Mesenteric fat pad (tissue), 1 donor: ENCODE measurements around the gene SSUH2. TPM values are rescaled to one million over a fixed set of nuclear protein-coding genes. Genes with fewer than 3 reads are reported as not detected.

Experiments
- DNase-seq: peaks from one replicate; pipeline ENCODE4 v3.0.0-alpha.2; 2020; ENCODE audit warnings: low spot score
- total RNA-seq: library from RNA; stranded (reverse); fragmentation: NEBNext Ultra II Directional; extraction: Animal tissue kit (Norgen Biotek cat#: 25700); gene quantifications from one replicate; pipeline ENCODE4 v1.2.1, GENCODE V29; 2021
- donor health status: DM: yes; HTN: yes; CAD: no.

SSUH2 gene
- total RNA-seq, 1 donor from 2014 or later = 0.45 TPM

DNA sequence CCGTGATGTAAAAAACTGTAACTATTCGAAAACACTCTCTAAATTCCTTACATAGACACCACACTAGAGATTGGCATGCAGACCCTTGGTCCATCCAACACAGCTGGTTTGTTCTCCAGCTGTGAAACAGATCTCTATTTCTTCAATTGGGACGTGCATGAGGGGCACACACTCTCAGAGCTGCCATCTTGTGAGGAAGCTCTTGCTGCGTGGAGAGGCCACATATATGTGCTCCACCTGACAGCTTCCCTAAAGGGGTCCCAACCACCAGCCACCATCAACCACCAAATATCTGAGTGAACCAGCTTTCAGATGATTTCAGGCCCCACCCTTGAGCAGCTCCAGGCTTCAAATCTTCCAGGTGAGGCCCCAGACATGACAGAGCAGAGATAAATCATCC lies 25.6 kb downstream of the SSUH2 start:
- DNase-seq = no peak

DNA sequence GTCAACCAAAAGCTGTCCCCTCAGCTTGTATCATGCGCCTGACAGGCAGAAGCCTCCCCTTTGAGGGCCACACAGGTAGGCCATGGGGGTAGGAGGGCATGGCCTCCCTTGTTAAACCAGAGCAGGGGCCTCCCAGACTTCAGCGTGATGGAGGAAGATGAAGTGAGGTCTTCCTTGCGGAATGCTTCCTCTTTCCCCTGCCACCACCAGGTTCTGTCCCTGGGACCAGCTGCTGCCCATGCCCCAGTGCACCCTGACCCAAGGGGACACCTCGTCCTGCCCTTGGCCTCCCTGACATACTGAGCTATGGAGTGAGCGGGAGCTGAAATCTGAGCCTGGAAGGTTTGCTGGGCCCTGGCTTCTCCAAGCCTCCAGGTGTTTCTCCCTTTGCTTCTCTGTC lies 26.7 kb downstream of the SSUH2 start:
- no peak for DNase-seq

DNA sequence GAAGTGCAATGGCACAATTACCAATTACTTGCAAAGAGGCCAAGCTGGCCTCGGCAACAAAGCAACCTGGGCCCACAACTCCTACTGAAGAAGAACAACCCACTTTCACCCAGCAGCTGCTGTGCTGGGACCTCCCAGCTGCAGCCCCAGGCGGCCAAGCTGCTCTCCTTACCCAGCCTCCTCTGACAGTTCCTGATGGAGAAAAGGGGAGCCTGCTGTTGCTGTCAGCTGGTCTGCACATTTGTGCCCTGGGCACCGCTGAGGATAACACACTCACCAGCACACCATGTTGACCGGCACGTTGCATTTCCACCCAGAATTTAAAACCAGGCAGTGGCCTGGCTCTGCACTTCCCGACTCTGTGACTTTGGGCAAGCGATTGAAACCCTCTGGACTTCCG lies 33.6 kb downstream of the SSUH2 start:
- no peak for DNase-seq

DNA sequence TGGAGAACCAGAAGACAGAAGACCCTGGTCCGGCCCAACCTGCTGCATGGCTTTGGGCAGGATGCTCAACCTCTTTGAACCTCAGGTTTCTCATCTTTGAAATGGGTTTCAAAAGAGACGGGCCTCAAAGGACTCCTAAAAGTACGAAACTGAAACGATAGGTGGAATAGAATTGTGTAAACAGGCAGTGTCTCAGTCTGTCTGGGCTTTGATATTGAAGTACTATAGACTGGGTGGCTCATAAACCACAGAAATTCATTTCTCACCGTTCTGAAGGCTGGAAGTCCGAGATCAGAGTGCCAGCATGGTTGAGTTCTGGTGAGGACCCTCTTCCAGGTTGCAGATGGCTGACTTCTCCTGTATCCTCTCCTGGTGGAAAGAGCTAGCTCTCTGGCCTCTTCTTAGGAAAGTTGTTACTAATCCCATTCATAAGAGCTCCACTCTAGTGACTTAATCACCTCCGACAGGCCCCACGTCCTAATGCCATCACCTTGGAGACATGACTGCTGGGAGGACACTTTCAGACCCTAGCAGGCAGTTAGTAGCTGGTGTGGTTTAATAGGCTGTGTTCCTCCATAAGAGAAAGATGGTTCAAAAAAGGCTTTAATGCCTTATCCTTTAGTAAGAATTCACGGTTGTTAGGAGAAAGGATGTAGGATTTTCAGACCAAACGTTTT lies 35.7 kb downstream of the SSUH2 start:
- DNase-seq = no peak

DNA sequence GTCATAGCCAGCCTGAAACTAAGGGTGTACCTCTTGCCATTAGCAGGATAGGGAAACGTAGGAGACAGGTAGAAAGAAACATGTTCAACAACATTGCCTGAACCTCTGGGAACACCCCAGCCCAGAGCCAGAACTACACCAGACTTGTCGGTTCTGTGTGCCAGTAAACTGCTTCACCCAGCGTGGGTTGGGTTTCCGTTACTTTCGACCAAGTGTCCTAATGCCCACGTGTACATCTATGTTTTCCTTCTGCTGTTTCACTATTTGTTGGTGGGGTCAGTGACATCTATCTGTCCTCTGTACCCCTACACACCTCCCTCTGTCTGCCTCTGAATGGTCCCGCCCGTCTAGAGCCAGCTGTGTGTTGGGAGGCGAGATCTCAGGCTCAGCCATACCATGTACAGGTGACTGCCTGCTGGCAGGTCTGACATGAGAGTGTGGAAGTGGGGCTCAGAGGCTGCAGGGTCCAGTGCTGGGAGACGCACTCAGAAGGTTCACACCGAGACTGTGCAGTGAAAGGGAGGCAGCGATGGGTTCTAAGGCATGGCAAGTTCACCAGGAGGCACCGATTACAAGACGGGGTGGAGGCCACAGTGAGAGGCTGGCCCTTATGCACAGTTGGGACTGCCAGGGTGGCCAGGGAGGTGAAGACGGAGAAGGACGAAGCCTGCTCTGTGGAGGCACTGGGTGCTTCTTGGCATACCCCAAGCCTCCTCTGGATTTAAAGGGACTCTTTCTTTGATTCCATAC lies 36.4 kb downstream of the SSUH2 start:
- DNase-seq = no peak

DNA sequence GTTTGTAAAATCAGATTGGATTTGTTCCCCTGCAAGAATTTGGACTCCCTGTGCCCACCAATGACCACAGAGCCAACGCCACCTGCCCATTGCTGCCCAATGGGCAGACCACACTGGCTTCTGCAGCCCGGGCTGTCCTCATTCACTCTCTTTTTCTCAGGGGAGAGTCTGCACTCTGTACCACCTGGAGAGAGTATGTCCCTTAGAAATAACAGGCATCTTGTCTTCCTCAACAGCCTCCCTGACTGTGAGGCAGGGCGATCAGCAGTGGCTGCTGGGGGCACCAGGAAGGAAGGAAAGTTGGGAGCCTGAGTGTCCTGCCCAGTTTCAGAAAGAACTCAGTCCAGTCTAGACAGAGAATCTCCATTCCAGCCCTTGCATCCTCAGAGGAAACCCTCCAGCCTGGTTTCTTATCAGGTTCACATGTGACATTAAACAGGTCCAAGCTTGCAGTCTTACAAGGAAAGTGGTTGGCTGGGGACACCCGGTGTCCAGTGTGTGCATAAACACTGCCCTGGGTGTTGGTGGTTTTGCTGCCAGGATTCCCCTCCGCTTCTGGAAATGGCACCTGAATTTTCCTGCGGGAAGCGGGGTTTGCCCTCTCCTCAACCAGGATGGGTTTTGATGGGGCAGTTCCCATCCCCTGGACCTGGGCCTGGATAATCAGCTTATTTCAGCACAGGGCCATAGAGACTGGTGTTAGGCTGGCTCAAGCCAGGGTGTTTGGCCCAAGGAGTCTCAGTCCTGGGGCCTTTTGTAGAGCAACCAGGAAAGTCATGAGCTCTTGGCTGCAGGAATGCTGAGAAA lies 37.2 kb downstream of the SSUH2 start:
- DNase-seq = no peak

DNA sequence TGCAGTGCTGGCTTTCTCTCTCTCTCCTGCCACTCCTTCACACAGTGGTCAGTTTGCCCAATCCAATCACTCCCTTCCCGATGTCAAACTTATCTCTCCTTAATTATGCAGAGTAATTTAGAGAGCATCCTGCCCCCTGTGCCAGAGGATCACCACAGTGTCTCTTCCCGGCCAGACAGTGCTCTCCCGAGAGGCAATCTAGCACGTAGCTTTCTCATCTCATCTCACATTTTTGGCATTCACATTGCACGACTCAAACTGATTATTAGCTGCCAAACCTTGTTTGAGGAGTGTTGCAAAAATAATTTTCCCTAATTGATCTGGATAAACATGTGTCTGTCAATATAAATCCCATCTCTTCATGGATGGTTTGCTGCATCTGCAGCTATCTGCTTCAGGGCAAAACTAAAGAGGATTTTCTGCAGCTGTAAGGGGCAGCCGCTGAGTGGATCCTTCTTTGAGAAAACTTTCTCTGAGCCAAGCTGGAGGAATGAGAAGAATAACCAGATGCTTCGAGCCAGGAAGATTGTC lies 37.8 kb downstream of the SSUH2 start:
- DNase-seq = no peak

DNA sequence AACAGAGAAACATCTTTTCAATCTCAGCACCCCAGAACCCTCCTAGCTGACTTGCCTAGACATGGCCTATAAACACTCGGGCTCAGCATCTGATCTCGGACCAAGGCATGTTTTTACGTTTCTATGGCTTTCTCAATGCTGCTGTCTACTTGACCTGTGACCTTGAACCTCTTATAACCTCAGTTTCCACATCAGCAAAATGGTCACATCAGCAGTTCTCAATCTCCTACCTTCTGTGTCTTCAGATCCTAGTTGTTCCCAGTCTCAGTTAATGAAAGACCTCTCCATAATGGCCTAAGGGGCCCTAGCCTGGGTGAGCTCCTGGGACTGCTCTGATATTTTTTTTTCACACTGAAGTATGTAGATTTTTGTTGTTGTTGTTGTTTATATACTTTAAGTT lies 39.6 kb downstream of the SSUH2 start:
- no peak for DNase-seq

DNA sequence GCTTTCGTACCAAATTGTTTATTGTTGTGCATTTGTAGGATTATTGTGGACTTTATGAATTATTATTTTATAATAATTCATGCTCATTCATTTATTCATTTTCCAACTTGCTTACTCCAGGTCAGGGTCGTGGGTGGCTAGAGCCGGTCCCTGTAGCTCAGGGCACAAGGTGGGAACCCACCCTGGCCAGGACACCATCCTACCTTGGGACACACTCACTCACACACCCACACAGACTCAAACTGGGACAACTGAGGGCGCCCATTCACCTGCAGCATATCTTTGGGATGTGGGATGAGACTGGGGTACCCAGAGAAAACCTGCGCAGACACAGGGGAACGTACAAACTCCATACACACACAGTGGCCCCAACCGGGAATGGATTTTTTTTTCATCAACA lies 40.6 kb downstream of the SSUH2 start:
- DNase-seq = no peak

DNA sequence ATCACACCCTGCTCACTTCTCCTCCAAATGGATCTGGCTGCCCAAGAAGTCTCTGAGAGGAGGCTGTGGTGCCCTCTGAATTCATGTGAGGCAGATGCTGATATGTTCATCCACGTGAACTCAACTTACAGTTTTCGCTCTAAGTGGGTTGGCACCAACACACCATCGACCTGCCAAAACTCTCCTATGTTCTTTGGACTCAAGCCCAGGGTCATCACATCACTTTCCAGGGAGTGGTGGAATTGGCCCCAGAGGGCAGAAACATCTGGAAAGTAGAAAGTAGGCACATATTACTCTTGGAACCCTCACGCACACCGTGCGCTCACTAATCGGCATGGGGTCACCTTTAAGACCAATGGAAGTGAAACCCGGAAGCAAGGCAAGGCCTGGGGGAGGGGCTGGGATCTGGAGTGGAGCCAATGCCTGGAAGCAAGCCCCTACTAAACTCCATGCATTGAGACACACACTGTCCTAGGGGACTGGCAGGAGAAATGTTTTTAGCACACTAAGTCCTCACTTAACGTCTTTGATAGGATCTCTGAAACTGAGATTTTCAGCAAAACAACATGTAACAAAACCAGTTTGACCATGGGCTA lies 41.4 kb downstream of the SSUH2 start:
- no peak for DNase-seq

DNA sequence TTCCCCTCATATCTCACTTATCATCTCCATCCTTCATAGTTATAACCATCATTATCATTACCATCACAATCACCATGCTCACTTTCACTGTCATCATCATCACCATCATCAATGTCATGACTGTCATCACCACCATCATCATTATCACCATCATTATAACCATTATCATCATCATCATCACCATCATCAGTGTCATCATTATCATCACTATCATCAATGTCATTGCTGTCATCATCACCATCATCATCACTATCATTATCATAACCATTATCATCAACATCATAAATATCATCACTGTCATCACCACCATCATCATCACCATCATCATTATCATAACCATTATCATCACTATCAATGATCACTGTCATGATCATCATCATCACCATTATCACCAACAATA lies 44.1 kb downstream of the SSUH2 start:
- DNase-seq = no peak

DNA sequence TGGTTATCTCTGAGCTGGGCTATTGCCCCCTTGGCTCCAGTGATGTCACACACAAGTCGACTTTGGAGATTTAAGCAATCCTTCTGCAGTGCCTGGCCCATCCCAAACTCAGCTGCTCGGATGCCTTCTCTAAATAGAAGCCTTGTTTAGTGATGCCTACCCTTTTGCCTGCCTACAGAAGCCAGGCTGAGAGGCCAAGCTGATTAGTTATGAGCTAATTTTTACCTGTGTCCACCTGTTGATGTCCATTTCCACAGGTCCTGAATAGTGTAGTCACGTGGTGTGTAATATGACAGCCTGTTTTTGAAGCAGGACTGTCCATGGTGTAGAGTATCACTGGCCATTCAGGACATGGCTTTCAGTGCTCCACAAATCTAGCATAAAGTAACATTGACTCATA lies 45.5 kb downstream of the SSUH2 start:
- no peak for DNase-seq

DNA sequence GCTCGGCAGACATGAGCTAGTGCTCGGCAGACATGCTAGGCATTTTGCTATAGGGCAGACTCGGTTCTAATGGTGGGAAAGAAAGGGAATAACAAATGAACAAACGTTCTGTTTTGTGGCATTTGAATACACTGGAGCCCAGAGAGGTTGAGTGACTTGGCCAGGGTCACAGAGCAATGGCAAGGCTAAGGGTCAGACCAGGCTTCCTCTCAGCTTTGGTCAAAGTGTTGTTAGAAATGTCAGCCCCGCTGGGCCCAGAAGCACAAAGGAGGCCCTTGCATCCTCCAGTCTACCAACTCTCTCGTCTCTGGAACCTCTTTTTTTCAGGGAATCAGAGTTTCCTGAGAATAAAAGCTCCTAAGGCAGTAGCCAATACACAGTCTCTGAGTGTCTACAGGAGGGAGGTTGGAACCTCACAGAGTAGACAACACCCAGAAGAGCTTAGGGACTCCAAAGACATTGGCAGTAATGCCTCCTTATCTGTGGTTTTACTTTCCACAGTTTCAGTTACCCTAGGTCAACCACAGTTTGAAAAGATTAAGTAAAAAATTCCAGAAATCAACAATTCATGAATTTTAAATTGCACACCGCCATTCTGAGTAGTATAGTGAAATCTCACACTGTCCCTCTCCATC lies 47.3 kb downstream of the SSUH2 start:
- no peak for DNase-seq

DNA sequence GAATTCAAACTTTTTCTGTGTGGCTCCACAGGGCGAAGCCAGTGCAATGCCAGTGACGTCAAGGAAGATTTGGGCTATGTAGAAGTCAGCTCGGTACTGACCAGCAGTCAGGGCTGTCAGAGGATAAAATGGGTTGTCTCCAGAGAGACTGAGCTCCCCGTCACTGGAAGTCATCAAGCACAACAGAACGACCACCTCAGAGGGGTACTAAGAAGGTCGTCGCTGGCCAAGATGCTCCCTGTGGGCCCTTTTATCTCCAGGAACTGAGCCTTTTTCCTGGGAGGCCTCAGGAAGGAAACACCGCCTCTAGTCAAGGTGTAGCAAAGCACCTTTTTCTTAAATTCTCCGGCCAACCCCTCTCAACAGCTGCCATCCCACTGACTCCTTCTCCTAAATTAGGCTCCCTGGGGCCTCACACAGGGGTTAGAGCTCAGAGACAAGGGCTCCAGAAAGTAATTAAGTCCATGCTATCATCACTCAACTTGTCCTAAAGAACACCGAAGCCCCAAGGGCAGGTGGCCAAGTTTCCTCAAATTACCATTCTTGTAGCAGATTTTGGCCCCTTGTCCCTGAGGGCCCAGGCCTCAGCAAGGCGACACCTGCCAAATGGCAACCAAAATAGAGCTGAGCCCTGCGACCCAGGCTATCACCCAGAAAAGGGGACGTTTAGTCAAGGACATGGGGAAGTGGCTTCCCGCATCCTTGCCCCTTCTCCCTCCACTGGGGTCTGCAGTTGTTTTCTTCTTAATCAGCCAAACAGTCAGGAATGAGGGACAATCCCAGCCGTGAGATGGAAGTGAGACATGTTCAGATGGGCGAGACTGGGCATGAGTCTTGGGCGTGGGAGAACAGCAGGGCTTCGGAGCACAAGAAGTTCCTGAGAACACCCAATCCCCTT lies 48.0 kb downstream of the SSUH2 start:
- no peak for DNase-seq

DNA sequence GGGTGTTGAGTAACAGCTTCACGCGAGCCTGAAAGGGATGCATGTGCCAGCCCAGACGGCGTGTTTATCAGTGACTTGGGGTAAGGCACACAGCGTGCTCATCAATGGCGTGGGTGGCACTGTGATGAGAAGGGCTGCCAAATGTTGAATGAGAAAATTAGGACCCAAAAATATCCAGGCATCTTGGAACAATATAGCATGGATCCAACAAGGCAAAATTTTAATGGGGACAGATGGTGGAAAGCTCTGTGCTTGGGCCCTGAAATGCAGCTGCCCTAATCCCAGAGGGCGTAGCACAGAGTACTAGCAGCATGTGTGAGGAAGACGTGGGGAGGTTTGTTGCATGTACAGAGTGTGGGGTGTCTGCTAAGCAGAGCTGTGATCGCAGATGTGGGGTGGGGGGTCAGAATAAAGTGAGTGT lies 48.9 kb downstream of the SSUH2 start:
- no peak for DNase-seq

DNA sequence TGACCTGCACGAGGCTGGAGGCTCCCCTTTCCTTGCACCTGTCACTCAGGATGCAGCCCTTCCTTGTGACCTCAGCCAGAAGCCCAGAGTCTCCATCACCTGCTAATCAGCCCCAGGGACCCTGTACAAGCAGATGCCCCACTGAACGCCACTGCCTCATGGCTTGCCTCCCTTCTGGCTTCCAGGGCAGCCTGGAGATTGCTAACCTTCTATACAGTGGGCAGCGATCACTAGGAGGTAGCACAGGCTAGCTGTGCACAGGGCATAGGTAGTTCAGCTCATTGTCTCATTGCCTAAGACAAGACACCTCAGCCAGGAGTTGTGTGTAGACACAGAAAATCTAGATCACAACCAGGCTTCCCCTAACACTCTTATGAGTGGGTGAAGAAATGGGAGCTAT lies 49.3 kb downstream of the SSUH2 start:
- no peak for DNase-seq

DNA sequence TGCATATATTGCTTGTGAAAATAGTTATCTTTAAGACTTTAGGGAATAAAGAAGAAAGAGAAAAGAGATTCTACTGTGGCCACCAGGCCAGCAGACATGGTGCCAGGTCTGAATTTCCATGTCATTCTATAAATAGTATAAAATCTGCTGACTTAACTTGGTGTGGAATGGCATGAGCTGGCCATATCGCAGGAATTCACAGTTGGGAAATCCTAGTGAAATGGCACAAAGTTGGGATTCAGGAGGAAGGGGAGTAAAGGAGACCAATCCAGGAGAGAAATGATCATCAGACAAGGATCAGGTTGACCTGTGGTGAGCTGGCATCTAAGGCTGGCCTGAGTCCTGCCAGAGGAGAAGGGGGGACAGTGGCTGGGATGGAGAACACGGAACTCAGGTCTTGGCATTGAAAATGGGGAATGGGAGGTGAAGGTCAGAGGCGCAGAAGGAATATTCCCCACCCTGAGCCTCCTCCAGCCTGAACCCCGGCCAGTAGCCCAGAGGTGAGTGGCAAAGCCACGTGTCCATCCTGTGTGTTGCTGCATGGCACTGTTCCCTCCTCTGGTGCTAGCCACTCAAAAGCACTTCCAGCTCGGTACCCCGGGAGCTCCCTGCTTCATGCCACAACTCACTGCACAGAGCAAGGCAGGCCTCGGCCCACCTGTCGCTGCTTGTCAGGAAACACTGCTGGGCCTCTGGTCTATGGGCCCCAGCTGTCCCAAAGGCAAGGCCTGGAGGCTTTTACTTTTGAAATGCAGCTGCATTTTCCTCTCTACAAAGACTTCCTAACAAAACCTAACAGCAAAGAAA lies 51.4 kb downstream of the SSUH2 start:
- DNase-seq = no peak

DNA sequence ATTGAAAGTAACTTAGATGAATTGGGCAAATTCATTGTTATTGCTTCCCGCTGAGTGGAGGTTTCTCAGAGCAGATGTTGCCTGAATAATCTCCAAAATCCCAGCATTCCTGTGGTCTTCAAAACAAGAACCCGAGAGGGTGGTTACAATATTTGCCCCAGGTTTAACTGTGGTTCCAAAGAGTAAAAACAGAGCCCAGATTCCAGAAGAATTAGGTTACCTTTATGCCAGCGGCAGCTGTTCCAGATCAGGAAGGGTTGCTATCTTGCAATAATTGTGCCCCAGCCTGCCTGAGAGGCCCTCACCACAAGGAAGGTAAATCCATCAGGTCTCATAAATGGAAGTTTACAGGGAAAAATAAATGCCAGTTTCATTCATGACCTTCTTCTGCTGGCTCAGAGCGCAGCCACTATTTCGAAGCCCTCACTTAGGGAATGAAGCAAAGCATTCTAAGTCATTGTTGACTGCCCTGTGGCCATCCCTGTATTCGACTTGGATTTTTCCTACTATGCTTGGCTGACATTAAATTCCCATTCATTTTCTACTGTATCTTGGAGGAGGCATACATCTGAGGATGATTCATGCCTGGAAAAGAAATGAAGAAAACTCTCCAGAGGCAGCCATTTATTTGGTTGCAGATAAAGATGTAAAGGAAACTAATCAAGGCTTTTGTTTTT lies 54.6 kb downstream of the SSUH2 start:
- no peak for DNase-seq

DNA sequence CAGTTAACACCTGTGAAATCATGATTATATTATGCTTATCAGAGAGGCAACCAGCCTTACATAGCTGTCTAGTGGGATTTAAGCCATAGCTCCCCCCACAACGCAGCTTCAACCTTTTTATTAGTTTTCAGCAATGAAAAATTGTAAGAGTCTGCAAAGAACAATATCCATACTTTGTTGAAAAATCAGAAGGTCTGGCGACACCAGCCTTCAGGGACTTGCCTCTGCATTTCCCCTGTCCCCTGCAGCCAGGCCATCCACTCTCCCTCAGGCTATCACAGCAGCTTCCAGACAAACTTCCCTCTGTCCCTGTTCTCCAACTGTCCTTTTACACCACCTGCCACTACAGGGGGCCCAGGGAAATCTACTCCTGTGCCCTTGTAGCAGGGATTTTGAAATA lies 59.9 kb downstream of the SSUH2 start:
- DNase-seq = no peak
